HG03108 (cell line): ENCODE data around the gene ZFP90.
A peak's percentile ranks its signal among the peaks of the same experiment; 100 is the strongest.
"Not testable (repeated sequence)": the region's sequence is repeated elsewhere in the genome, so short reads cannot be mapped to it uniquely, and the experiment has no call there.

ENCODE experiments used
- ATAC-seq: cut with Tn5 transposase; IDR thresholded peaks from one replicate; pipeline ENCODE4 v1.9.1; 2021; ENCODE audit warnings: moderate library complexity; ENCODE audit not compliant: unreplicated experiment

ZFP90 gene

GRCh38 chr16:68538880-68539701, at the start of gene ZFP90:
TSS of gene ZFP90 (plus strand) at chr16:68539291. CDS start at chr16:68539793, 502 bp downstream.
- peak; percentile 92 for ATAC-seq

GRCh38 chr16:68490358-68490757, 48.7 kb upstream of the ZFP90 start:
- ATAC-seq, result no peak

GRCh38 chr16:68490829-68491575, 48.1 kb upstream of the ZFP90 start:
- no peak for ATAC-seq

- no peak for ATAC-seq
Observed at GRCh38 chr16:68491576-68491950, 47.5 kb upstream of the ZFP90 start.

GRCh38 chr16:68492151-68492542, 46.9 kb upstream of the ZFP90 start:
- ATAC-seq, result no peak

- no peak for ATAC-seq
Observed at GRCh38 chr16:68492543-68493411, 46.3 kb upstream of the ZFP90 start.

- ATAC-seq, result no peak
Observed at GRCh38 chr16:68493412-68494070, 45.5 kb upstream of the ZFP90 start.

- not testable (repeated sequence) for ATAC-seq
Observed at GRCh38 chr16:68494261-68494660, 44.8 kb upstream of the ZFP90 start.

GRCh38 chr16:68496689-68497088, 42.4 kb upstream of the ZFP90 start:
- no peak for ATAC-seq

GRCh38 chr16:68499006-68499405, 40.1 kb upstream of the ZFP90 start:
- no peak for ATAC-seq

GRCh38 chr16:68503334-68503733, 35.8 kb upstream of the ZFP90 start:
- no peak for ATAC-seq

GRCh38 chr16:68504066-68504465, 35.0 kb upstream of the ZFP90 start:
- no peak for ATAC-seq

GRCh38 chr16:68506331-68507053, 32.6 kb upstream of the ZFP90 start:
- ATAC-seq, result no peak

- ATAC-seq, result no peak
Observed at GRCh38 chr16:68508013-68508412, 31.1 kb upstream of the ZFP90 start.

GRCh38 chr16:68508641-68509240, 30.4 kb upstream of the ZFP90 start:
- ATAC-seq, result no peak

- ATAC-seq, result no peak
Observed at GRCh38 chr16:68509381-68509780, 29.7 kb upstream of the ZFP90 start.

GRCh38 chr16:68510775-68511174, 28.3 kb upstream of the ZFP90 start:
- ATAC-seq, result no peak

GRCh38 chr16:68512183-68512582, 26.9 kb upstream of the ZFP90 start:
- no peak for ATAC-seq

GRCh38 chr16:68512742-68513141, 26.3 kb upstream of the ZFP90 start:
- no peak for ATAC-seq

- no peak for ATAC-seq
Observed at GRCh38 chr16:68514511-68514910, 24.6 kb upstream of the ZFP90 start.
